Ovary (tissue), 9 donors: Measurements from ENCODE around the gene P2RY11. TPM values are rescaled to one million over a fixed set of nuclear protein-coding genes. Genes with fewer than 3 reads are reported as not detected.

Experiments
- DNase-seq, 5 donors: peaks; one replicate each; pipeline ENCODE4 v3.0.0-alpha.2; 2019 to 2020
- H3K27ac ChIP-seq, 2 donors: fragments of 200-600 bp; one replicate each; pipeline versions ENCODE4 v1.5.1 to v1.8.0; 2019 to 2022
- H3K27me3 ChIP-seq: fragments of 200-600 bp; one replicate; pipeline ENCODE4 v1.8.0; 2022
- H3K36me3 ChIP-seq: fragments of 200-600 bp; sonication (generic); one replicate; pipeline ENCODE4 v1.5.1; 2019
- H3K4me1 ChIP-seq: one replicate; pipeline ENCODE4 v1.8.1; 2013; ENCODE audit warnings: mild to moderate bottlenecking, moderate library complexity; ENCODE audit not compliant: insufficient read depth
- H3K4me3 ChIP-seq: fragments of 200-600 bp; sonication (generic); one replicate; pipeline ENCODE4 v1.5.1; 2017
- H3K9me3 ChIP-seq, 2 donors: fragments of 200-600 bp in 1 of 2; sonication (generic) in 1 of 2; one replicate each; pipeline versions ENCODE4 v1.5.1 to v1.8.1; 2013 to 2019; ENCODE audit warnings: mild to moderate bottlenecking in 1 of 2, moderate library complexity in 1 of 2
- EP300 ChIP-seq: sonication (generic); formaldehyde crosslinking; IDR thresholded peaks from one replicate; pipeline ENCODE4 v1.6.1; 2017; ENCODE audit warnings: antibody characterized with exemption
- POLR2A ChIP-seq: fragments of 450-650 bp; IDR thresholded peaks from one replicate; pipeline ENCODE4 v1.6.1; 2017; ENCODE audit warnings: antibody characterized with exemption, mild to moderate bottlenecking, moderate library complexity
- WGBS, 3 donors: extraction: QIAGEN DNeasy Blood & Tissue Kit in 1 of 3; methylation state at CpG; one replicate each; pipeline versions ENCODE4 v1.1.5 to v1.1.7; 2013 to 2017; 5-methylcytosine and 5-hydroxymethylcytosine counted together
- intact Hi-C, 4 donors: fragments of 100-400 bp; cut with DNase I; formaldehyde crosslinking; loops; one replicate each; pipeline versions ENCODE4 v1.11.0 to v1.15.1; 2022 to 2023
- polyA plus RNA-seq, 2 donors: library from polyadenylated mRNA; stranded (reverse); fragments of 200-250 nt in 1 of 2; fragments of 350-450 nt in 1 of 2; fragmentation: Illumina TruSeq in 1 of 2; extraction: RNeasy Lipid Tissue Mini Kit (QIAGEN cat#74804) in 1 of 2; gene quantifications; one replicate each; pipeline ENCODE4 v1.2.3, GENCODE V29; 2013 to 2014
- total RNA-seq, 7 donors: library from RNA; depleted of rRNA in 2 of 7; stranded (reverse); fragments of >200 nt in 2 of 7; fragmentation: NEBNext Ultra II Directional in 3 of 7; extraction: Animal tissue kit (Norgen Biotek cat#: 25700) in 3 of 7; gene quantifications; one replicate each; pipeline versions ENCODE4 v1.1.0 to v1.2.4, GENCODE V29; 2016 to 2023
- TF ChIP-seq, protein P1 (sequence below), 3 donors: fragments of 450-650 bp in 2 of 3; fragments of 200-600 bp in 1 of 3; IDR thresholded peaks; one replicate each; pipeline versions ENCODE4 v1.5.1 to v1.8.0; 2016 to 2022; ENCODE audit warnings: antibody characterized with exemption in 3 of 3, mild to moderate bottlenecking in 1 of 3
- donor health status: DM: no; HTN: no; CAD: no; lungs with moderate emphysema.
- donor health status: DM: no; HTN: no; CAD: no.
- donor health status: Bipolar disorder and iron deficiency.
- donor health status: DM: yes; HTN: yes; CAD: no.
- donor health status: DM: no; HTN: no; CAD: no.
- donor health status: DM: yes; HTN: yes; CAD: no.

Gene P2RY11
- total and polyA plus RNA-seq, 9 donors, result 2.1 to 18.5 (median 12.8) TPM

DNA sequence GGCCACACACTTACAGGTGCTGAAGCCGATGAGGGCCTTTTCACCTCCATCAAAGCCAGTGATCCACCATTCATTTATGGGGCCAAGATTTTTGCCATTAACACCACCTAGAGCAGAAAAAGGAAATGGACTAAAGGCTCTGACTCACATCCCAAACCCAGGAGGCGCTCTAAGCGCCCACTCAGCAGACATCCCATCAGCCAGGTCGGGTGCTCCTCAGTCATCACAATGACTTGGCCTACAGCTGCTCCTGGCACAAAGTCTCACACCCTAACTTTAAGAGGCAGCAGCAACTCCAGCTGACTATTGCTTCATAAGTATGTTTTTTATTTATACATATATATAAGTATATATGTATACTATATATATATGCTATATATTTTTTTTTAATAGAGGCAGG, 44.3 kb downstream of the P2RY11 start:
- intact Hi-C loops, result no loop called here
- Histone ChIP-seq H3K27ac (no peak overlapping the region), H3K9me3 (no peaks in the 10 kb centered on the region), H3K36me3 (no peaks in the 10 kb centered on the region), H3K27me3 (no peaks in the 10 kb centered on the region), H3K4me3 (no peak overlapping the region), H3K4me1 (no peaks in the 10 kb centered on the region)
- DNase-seq, result no peak
- WGBS, 3 donors, result 84 to 90% (median 88%) methylated on average over 4 of the region's 4 CpGs
- TF ChIP-seq, protein P1, sequence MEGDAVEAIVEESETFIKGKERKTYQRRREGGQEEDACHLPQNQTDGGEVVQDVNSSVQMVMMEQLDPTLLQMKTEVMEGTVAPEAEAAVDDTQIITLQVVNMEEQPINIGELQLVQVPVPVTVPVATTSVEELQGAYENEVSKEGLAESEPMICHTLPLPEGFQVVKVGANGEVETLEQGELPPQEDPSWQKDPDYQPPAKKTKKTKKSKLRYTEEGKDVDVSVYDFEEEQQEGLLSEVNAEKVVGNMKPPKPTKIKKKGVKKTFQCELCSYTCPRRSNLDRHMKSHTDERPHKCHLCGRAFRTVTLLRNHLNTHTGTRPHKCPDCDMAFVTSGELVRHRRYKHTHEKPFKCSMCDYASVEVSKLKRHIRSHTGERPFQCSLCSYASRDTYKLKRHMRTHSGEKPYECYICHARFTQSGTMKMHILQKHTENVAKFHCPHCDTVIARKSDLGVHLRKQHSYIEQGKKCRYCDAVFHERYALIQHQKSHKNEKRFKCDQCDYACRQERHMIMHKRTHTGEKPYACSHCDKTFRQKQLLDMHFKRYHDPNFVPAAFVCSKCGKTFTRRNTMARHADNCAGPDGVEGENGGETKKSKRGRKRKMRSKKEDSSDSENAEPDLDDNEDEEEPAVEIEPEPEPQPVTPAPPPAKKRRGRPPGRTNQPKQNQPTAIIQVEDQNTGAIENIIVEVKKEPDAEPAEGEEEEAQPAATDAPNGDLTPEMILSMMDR (IDR thresholded peaks at IDR 0.05), result no peak
- TF ChIP-seq EP300 (no peak), POLR2A (no peak)

DNA sequence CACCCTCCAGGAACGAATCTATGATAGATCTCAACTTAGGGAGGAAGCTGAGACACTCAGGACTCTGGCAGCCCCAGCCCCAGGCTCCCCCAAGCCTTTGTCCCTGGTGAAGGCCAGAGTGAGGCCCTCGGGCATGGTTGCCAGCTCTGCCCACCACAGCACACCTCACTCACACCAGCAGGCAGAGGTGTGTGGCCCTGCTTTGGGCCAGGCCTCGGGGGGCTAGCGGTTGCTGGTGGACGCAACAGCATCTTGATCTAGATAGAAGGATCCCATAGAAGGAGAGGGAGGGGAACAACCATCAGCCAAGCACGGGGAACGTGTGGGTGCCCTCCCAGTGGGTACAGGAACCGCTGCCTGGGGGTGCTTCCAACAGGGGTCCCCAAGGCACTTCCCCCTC, 46.6 kb downstream of the P2RY11 start:
- H3K9me3 ChIP-seq, result no peaks in the 10 kb centered on the region
- H3K27ac ChIP-seq, result no peak overlapping the region
- intact Hi-C loops, result no loop called here
- H3K4me1 ChIP-seq, result no peaks in the 10 kb centered on the region
- no peak overlapping the region for H3K4me3 ChIP-seq
- H3K27me3 ChIP-seq, result no peaks in the 10 kb centered on the region
- no peak for DNase-seq
- no peaks in the 10 kb centered on the region for H3K36me3 ChIP-seq
- WGBS, 3 donors, result 84 to 91% (median 88%) methylated on average over 8 of the region's 8 CpGs
- no peak for TF ChIP-seq EP300
- TF ChIP-seq, protein P1 (IDR thresholded peaks at IDR 0.05), result no peak
- no peak for TF ChIP-seq POLR2A

- Histone ChIP-seq H3K4me1 (no peaks in the 10 kb centered on the region), H3K9me3 (no peaks in the 10 kb centered on the region), H3K4me3 (no peak overlapping the region), H3K27ac (no peak overlapping the region), H3K27me3 (no peaks in the 10 kb centered on the region), H3K36me3 (no peaks in the 10 kb centered on the region)
- WGBS, 3 donors, result 90 to 94% (median 93%) methylated on average over 11 of the region's 11 CpGs
- TF ChIP-seq, protein P1 (IDR thresholded peaks at IDR 0.05), result no peak
- TF ChIP-seq EP300 (no peak), POLR2A (no peak)
- DNase-seq, result no peak
- intact Hi-C loops, result no loop called here
Measured at GRCh38 chr19:10158485-10158884, 47.0 kb downstream of the P2RY11 start.

DNA sequence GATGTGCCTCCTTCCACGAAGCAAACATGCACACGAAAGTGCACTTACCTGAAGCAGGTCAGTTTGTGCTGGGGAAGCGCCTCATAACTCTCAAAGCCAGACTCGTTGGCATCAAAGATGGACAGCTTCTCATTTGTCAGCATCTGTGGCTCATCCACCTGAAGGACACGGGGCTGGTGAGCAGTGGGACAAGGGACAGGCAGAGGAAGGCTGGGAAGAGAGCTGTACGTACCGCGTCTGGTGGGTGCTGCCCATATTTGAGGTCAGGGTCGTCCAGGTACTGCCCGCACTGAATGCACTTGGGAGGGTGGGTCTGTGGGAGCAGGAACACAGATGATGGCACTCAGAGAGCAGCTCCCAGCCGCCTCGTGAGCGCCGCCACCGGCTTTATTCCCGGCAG, 48.1 kb downstream of the P2RY11 start:
- Histone ChIP-seq H3K4me1 (no peaks in the 10 kb centered on the region), H3K27ac (no peak overlapping the region), H3K36me3 (no peaks in the 10 kb centered on the region), H3K27me3 (no peaks in the 10 kb centered on the region), H3K9me3 (no peaks in the 10 kb centered on the region), H3K4me3 (no peak overlapping the region)
- DNase-seq, result no peak
- intact Hi-C loops, result no loop called here
- TF ChIP-seq EP300, result no peak
- no peak for TF ChIP-seq POLR2A
- TF ChIP-seq, protein P1 (IDR thresholded peaks at IDR 0.05), result no peak
- 85 to 87% (median 86%) methylated on average over 16 of the region's 16 CpGs for WGBS, 3 donors

- Histone ChIP-seq H3K9me3 (no peaks in the 10 kb centered on the region), H3K27ac (no peak overlapping the region), H3K4me1 (no peaks in the 10 kb centered on the region), H3K4me3 (no peak overlapping the region), H3K27me3 (no peaks in the 10 kb centered on the region), H3K36me3 (no peaks in the 10 kb centered on the region)
- DNase-seq, result no peak
- TF ChIP-seq, protein P1 (IDR thresholded peaks at IDR 0.05), result no peak
- TF ChIP-seq POLR2A, result no peak
- TF ChIP-seq EP300, result no peak
- WGBS, 3 donors, result 88 to 94% (median 93%) methylated on average over 3 of the region's 3 CpGs
- intact Hi-C loops, result no loop called here
Measured at GRCh38 chr19:10163536-10163935, 52.0 kb downstream of the P2RY11 start.
